ENCODE data around the gene KRTAP4-3.

The KRTAP4-3 gene

DNA sequence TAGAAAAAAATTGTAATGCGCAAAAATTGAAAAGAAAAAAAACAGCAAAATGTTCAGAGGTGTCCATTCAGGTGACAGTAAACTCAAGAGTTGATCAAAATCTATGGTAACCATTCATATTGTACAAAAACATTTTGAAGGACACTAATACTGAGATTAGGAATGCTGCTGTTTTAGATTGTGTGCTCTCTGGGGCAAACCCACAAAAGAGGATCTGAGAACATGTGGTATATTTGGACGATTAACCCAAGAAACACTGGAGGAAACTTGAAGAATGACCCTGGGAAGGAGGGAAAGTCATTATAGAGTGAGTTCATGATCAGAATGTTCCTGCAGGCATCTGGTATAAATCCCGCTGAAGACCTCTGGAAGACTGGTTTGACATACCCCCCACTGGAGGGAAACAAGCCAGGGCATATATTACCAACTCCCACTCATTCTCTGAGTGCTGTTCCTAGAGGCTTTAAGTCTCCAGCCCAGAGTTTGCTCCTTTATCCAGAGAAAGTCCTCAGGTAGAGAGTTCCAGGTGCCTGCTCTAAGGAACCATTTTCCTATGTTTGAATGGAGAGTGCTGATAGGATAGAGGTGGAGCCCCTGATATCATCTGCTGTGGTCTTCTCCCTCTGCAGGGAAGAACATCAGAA lies 8.8 kb upstream of the KRTAP4-3 start:
- TF ChIP-seq, protein P1, sequence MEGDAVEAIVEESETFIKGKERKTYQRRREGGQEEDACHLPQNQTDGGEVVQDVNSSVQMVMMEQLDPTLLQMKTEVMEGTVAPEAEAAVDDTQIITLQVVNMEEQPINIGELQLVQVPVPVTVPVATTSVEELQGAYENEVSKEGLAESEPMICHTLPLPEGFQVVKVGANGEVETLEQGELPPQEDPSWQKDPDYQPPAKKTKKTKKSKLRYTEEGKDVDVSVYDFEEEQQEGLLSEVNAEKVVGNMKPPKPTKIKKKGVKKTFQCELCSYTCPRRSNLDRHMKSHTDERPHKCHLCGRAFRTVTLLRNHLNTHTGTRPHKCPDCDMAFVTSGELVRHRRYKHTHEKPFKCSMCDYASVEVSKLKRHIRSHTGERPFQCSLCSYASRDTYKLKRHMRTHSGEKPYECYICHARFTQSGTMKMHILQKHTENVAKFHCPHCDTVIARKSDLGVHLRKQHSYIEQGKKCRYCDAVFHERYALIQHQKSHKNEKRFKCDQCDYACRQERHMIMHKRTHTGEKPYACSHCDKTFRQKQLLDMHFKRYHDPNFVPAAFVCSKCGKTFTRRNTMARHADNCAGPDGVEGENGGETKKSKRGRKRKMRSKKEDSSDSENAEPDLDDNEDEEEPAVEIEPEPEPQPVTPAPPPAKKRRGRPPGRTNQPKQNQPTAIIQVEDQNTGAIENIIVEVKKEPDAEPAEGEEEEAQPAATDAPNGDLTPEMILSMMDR (IDR thresholded peaks at IDR 0.05), result no peak

DNA sequence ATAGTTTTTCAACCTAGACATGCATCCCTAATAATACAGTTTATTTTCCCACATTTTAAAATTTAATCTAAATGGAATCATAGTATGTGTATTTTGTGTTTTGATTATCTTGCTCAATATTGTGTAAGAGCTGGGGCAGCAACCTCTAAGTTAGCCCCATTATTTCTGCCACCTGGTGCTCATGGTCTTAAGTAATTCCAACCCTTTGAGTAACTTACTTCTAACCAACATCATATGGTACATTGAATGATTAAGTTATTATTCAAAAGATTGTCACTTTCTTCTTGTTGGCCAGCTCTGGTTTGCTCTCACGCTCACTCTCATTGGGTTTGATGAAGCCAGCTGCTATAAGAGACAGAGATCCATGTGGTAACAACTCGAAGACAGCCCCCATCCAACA lies 3.9 kb upstream of the KRTAP4-3 start:
- TF ChIP-seq, protein P1 (IDR thresholded peaks at IDR 0.05), result no peak

DNA sequence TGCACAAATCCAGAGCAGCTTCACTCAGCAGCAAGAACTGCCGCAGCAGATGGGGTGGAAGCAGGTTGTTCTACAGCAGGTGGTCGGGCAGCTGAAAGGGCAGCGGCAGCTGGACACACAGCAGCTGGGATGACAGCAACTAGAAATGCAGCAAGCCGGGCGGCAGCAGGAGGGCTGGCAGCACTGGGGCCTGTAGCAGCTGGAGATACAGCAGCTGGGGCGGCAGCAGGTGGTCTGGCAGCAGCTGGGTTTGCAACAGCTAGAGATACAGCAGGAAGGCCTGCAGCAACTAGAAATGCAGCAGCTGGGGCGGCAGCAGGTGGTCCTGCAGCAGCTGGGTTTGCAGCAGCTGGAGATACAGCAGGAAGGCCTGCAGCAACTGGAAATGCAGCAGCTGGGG lies 460 bp downstream of the KRTAP4-3 start:
- TF ChIP-seq, protein P1 (IDR thresholded peaks at IDR 0.05), result no peak

DNA sequence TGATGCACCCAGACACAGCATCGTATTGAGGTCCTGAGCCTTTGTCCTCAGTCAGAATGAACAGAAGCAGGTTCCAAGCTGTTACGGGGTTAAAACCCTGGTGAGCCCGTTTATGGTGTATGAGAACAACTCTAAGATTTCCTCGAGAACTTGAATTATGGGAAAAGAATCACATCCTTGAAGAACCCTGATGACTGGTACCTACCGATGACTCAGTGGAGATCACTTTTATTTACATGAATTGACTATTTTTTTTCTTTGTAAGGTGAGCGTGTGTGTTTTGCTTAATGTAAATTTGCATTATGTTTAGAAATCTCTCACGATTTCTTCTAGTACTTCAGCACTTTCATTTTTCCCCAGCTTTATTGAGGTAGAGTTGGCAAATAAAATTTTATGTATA lies 4.2 kb downstream of the KRTAP4-3 start:
- TF ChIP-seq, protein P1 (IDR thresholded peaks at IDR 0.05), result no peak

DNA sequence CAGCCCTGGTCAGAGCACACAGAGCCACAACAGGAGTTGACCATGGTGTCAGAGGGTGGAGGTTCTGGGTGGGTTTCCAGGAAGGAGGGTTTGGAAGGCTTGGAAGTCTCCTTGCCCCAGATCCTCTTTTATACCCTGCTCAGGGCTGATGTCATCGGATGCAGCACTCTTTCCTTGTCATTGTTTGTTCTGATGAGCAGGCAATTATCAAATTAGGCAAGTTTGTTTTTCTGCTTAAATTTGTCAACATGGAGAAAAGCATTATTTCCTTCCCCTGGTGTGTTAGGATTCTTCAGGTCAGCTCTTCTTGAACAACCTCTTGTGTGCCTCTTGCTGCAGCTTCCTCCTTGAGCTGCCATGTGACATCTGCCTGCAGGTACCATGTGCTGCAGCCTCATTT lies 7.4 kb downstream of the KRTAP4-3 start, which contains the start of gene KRTAP4-4:
TSS of gene KRTAP4-4 (minus strand) at position 101 of the 400 bp plus-strand sequence. CDS start at position 44, 57 bp downstream.
- TF ChIP-seq, protein P1 (IDR thresholded peaks at IDR 0.05), result no peak

DNA sequence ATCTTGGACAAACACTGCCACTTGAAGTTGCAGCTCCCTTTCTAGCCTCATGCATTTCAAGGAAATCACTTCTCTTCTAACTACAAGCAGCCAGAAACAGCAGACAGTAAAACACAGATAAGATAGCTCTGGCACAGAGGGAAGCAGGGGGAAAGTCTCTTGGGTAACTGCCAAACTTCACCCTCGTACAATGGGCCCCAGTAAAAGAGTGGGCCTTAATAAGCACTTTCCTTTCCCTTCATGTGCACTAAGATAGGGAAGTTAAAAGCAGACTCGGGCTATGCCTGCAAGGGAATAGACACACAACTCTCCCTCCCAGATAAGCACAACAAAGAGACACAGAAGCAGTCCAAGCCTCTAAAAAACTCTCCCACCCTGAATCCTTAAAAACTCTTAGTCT lies 14.2 kb downstream of the KRTAP4-3 start:
- TF ChIP-seq, protein P1 (IDR thresholded peaks at IDR 0.05), result no peak

DNA sequence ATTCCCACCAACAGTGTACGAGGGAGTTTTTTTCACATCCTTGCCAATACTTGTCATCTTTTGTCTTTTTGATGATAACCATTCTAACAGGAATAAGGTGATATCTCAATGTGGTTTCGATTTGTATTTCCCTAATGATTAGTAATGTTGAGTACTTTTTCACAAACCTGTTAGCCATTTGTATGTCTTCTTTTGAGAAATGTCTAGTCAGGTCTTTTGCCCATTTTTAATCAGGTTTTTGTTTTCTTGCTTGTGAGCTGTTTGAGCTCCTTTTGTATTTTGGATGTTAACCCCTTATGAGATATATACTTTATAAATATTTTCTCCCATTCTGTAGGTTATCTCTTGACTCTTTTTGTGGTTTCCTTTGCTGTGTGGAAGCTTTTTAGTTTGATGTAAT lies 16.5 kb downstream of the KRTAP4-3 start:
- TF ChIP-seq, protein P1 (IDR thresholded peaks at IDR 0.05), result no peak

DNA sequence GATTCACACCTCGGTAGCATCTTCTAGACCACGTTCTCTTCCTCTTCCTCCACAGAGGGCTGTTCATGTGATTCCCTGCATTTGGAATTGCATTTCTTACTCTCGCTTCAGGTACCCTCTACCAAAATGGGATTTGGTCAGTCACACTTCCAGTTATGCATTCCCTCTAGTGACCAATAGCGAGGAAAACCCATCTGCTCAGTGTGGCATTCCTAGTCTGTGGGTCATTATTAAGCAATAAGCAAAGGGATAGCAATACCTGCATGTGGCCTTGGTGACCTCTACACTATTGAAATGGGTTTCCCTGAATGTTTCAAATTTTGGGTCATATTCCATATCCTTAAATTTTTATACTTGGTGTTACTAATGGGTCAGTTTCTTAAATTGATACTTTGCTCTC lies 18.0 kb downstream of the KRTAP4-3 start:
- TF ChIP-seq, protein P1 (IDR thresholded peaks at IDR 0.05), result no peak

Measured in LNCAP (cell line).